OCI-LY7 (cell line): ENCODE results near the gene EML3.

Experiments used
- CTCF ChIP-seq: fragments of 200-600 bp; sonication (generic); conservative IDR thresholded peaks from 2 replicates; pipeline ENCODE4 v1.5.1; 2014; ENCODE audit warnings: mild to moderate bottlenecking, antibody characterized with exemption, low read length, moderate library complexity, mixed read lengths
- EZH2phosphoT487 ChIP-seq: fragments of 200-600 bp; sonication (generic); IDR thresholded peaks from 2 replicates; pipeline ENCODE4 v1.6.1; 2018; ENCODE audit warnings: low read depth, borderline replicate concordance, mild to moderate bottlenecking, mixed run types, antibody characterized with exemption, low read length, moderate library complexity, mixed read lengths

DNA sequence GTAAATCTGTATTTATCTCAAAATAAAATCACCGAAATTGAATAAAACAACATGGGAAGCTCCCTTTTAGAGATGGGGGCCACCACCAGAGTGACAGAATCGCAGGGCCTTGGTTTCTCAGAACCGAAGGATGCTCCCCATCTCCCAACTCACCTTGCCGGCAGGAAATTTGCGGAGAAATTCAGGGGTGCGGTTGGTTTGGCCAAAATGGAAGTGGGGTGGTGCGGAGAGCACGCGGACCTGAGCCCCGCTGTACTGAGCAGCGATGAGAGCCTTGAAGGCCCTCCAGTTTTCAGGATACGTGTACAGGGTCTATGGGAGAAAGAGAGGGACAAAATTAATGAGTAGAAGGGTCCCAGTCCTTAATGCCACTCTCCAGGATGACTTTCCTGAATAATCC, 40.1 kb downstream of the EML3 start:
- no peak for TF ChIP-seq CTCF
- no peak for TF ChIP-seq EZH2phosphoT487
